GM10847 (cell line): Measurements from ENCODE around the gene BEND5.

Experiments
- POLR2A ChIP-seq: IDR thresholded peaks from 2 replicates; pipeline ENCODE4 v1.6.1; 2011; ENCODE audit not compliant: insufficient read length; ENCODE audit errors: extremely low read depth

Gene BEND5

GRCh38 chr1:48680411-48681035 lies 96.2 kb downstream of the BEND5 start:
- no peak for TF ChIP-seq POLR2A

GRCh38 chr1:48679859-48680258 lies 96.8 kb downstream of the BEND5 start:
- TF ChIP-seq POLR2A, result no peak

- no peak for TF ChIP-seq POLR2A
These were observed 97.8 kb downstream of the BEND5 start for GRCh38 chr1:48678710-48679505.
